Fibroblast of lung (primary cell): ENCODE measurements around the gene DPP7.

Experiments
- CTCF ChIP-seq, 2 donors: IDR thresholded peaks in 1 of 2; conservative IDR thresholded peaks in 1 of 2; 1 replicate in 1 of 2; 2 replicates in 1 of 2; pipeline ENCODE4 v1.5.1; 2011 to 2012; ENCODE audit warnings: low read length in 2 of 2, control low read depth in 1 of 2, inconsistent platforms in 1 of 2, low read depth in 1 of 2, mild to moderate bottlenecking in 1 of 2
- EZH2 ChIP-seq: IDR thresholded peaks from 2 replicates; pipeline ENCODE4 v1.5.1; 2012; ENCODE audit warnings: low read length, control low read depth, mild to moderate bottlenecking; ENCODE audit errors: missing control alignments

- TF ChIP-seq CTCF (conservative IDR thresholded peaks at IDR 0.05 in 1 of 2, IDR thresholded peaks at IDR 0.05 in 1 of 2; ENCODE audit: low read depth in 1 of 2, low read length in 2 of 2), result no peak
- no peak for TF ChIP-seq EZH2
These were observed 8.9 kb upstream of the DPP7 start for GRCh38 chr9:137123468-137123837.
